Panc1 (cell line): Measurements from ENCODE around the gene SHF. TPM values are rescaled to one million over a fixed set of nuclear protein-coding genes. Genes with fewer than 3 reads are reported as not detected.

ENCODE experiments used
- ATAC-seq: fragments of 200-7000 bp; cut with Tn5 transposase; 2 replicates; pipeline ENCODE4 v1.9.1; 2020; ENCODE audit warnings: mild to moderate bottlenecking, moderate library complexity
- BruUV-seq: library from RNA; stranded (reverse); fragments of 400-500 nt; replicated peaks from 2 replicates; lab custom pipeline; 2021; lab: Mats Ljungman, UMichigan
- CTCF ChIA-PET: fragments of 300-600 bp; sonication (Branson Sonifier 250); formaldehyde crosslinking; loops from one replicate; lab custom pipeline; 2022; ENCODE audit warnings: antibody characterized with exemption; lab: Charles Lee
- POLR2A ChIA-PET: fragments of 300-600 bp; sonication (Branson Sonifier 250); formaldehyde crosslinking; loops from one replicate; lab custom pipeline; 2022; ENCODE audit warnings: antibody characterized with exemption; lab: Charles Lee
- DNase-seq: peaks from one replicate; pipeline ENCODE4 v3.0.0-alpha.2; 2010; ENCODE audit warnings: low read depth, low spot score
- H3K27ac ChIP-seq: 2 replicates; pipeline ENCODE4 v1.5.1; 2011; ENCODE audit warnings: mild to moderate bottlenecking, low read length, inconsistent platforms
- H3K27me3 ChIP-seq: fragments of 200-500 bp; sonication (Bioruptor generic); 2 replicates; pipeline ENCODE4 v1.6.0; 2014; ENCODE audit warnings: low read length, inconsistent platforms; ENCODE audit not compliant: control insufficient read depth, insufficient read depth
- H3K36me3 ChIP-seq: fragments of 200-500 bp; sonication (Bioruptor generic); 2 replicates; pipeline ENCODE4 v1.5.1; 2014; ENCODE audit warnings: inconsistent platforms, mild to moderate bottlenecking, low read length, moderate library complexity; ENCODE audit not compliant: control insufficient read depth, insufficient read depth
- H3K4me1 ChIP-seq: 2 replicates; pipeline ENCODE4 v1.5.1; 2011; ENCODE audit warnings: inconsistent platforms, mild to moderate bottlenecking, low read length, moderate library complexity; ENCODE audit not compliant: control insufficient read depth, insufficient read depth
- H3K4me3 ChIP-seq, 2 experiments: 2 replicates each; pipeline ENCODE4 v1.5.1; 2011 to 2012; ENCODE audit warnings: low read depth in 2 of 2, low read length in 2 of 2, mild to moderate bottlenecking in 2 of 2, inconsistent platforms in 1 of 2, moderate library complexity in 1 of 2
- H3K9me3 ChIP-seq: fragments of 200-500 bp; sonication (Bioruptor generic); 2 replicates; pipeline ENCODE4 v1.5.1; 2014; ENCODE audit warnings: low read depth, mild to moderate bottlenecking, inconsistent platforms, low read length, moderate library complexity; ENCODE audit not compliant: control insufficient read depth, insufficient read depth
- POLR2AphosphoS5 ChIP-seq: IDR thresholded peaks from 2 replicates; pipeline ENCODE4 v1.6.1; 2012; ENCODE audit warnings: mild to moderate bottlenecking, low read depth, low read length, moderate library complexity
- SIN3A ChIP-seq: IDR thresholded peaks from 2 replicates; pipeline ENCODE4 v1.6.1; 2012; ENCODE audit warnings: low read depth, mild to moderate bottlenecking, low read length, moderate library complexity, borderline replicate concordance; ENCODE audit not compliant: insufficient read depth
- TCF7L2 ChIP-seq: IDR thresholded peaks from 2 replicates; pipeline ENCODE4 v1.6.1; 2011; ENCODE audit warnings: mild to moderate bottlenecking, low read depth, low read length, inconsistent platforms
- in situ Hi-C: cut with HindIII; loops from 2 replicates; pipeline ENCODE4 v1.10.0; 2016; ENCODE audit warnings: low sequenced_read_pairs, low pct_unique_long_range_greater_than_20kb
- intact Hi-C: fragments of 100-400 bp; cut with micrococcal nuclease; formaldehyde crosslinking; loops from one replicate; pipeline ENCODE4 v1.10.0; 2022; ENCODE audit not compliant: unreplicated experiment
- total RNA-seq: library from RNA; stranded (reverse); gene quantifications from one replicate; pipeline ENCODE4 v1.2.1, GENCODE V29; 2021; ENCODE audit not compliant: unreplicated experiment
- TF ChIP-seq, protein P1 (sequence below), 2 experiments: IDR thresholded peaks; 2 replicates each; pipeline ENCODE4 v1.6.1; 2011 to 2012; ENCODE audit warnings: low read depth in 2 of 2, control low read depth in 1 of 2, low read length in 1 of 2, mild to moderate bottlenecking in 1 of 2, moderate library complexity in 1 of 2; ENCODE audit not compliant: insufficient read depth in 1 of 2
- TF ChIP-seq, protein P2 (sequence below): fragments of 450-650 bp; IDR thresholded peaks from 2 replicates; pipeline ENCODE4 v1.5.1; 2017; ENCODE audit warnings: mild to moderate bottlenecking

SHF gene
- total RNA-seq, 1 experiment from 2014 or later, result 3.0 TPM

DNA sequence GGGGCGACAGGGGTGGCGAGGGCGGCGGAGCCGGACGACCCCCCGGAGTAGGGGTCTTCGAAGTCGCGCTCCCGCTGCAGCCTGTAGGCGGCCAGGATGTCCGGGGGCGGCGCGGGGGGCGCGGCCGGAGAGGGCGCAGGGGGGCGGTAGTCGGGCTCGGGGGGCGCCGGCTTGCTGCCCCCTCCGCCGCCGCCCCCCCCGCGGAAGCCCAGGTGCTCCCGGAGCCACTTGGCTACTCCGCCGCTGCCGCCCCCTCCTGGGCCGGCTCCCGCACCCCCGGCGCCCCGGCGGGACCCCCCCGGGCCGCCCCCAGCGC is 230 bp downstream of the SHF start:
- POLR2A ChIA-PET, result no interaction called here
- Histone ChIP-seq H3K9me3 (no peaks in the 10 kb centered on the region), H3K36me3 (no peaks in the 10 kb centered on the region), H3K27ac (no peak overlapping the region), H3K4me3 (peak overlapping the region in 1 of 2 experiments; percentile 55; a peak in 3 of 4 replicates), H3K4me1 (no peaks in the 10 kb centered on the region; the same call in 1 of the 2 replicates), H3K27me3 (no peaks in the 10 kb centered on the region)
- TF ChIP-seq, protein P1, sequence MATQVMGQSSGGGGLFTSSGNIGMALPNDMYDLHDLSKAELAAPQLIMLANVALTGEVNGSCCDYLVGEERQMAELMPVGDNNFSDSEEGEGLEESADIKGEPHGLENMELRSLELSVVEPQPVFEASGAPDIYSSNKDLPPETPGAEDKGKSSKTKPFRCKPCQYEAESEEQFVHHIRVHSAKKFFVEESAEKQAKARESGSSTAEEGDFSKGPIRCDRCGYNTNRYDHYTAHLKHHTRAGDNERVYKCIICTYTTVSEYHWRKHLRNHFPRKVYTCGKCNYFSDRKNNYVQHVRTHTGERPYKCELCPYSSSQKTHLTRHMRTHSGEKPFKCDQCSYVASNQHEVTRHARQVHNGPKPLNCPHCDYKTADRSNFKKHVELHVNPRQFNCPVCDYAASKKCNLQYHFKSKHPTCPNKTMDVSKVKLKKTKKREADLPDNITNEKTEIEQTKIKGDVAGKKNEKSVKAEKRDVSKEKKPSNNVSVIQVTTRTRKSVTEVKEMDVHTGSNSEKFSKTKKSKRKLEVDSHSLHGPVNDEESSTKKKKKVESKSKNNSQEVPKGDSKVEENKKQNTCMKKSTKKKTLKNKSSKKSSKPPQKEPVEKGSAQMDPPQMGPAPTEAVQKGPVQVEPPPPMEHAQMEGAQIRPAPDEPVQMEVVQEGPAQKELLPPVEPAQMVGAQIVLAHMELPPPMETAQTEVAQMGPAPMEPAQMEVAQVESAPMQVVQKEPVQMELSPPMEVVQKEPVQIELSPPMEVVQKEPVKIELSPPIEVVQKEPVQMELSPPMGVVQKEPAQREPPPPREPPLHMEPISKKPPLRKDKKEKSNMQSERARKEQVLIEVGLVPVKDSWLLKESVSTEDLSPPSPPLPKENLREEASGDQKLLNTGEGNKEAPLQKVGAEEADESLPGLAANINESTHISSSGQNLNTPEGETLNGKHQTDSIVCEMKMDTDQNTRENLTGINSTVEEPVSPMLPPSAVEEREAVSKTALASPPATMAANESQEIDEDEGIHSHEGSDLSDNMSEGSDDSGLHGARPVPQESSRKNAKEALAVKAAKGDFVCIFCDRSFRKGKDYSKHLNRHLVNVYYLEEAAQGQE (IDR thresholded peaks at IDR 0.05; ENCODE audit: insufficient read depth in 1 of 2, low read depth in 2 of 2, low read length in 1 of 2), result no peak
- TF ChIP-seq, protein P2, sequence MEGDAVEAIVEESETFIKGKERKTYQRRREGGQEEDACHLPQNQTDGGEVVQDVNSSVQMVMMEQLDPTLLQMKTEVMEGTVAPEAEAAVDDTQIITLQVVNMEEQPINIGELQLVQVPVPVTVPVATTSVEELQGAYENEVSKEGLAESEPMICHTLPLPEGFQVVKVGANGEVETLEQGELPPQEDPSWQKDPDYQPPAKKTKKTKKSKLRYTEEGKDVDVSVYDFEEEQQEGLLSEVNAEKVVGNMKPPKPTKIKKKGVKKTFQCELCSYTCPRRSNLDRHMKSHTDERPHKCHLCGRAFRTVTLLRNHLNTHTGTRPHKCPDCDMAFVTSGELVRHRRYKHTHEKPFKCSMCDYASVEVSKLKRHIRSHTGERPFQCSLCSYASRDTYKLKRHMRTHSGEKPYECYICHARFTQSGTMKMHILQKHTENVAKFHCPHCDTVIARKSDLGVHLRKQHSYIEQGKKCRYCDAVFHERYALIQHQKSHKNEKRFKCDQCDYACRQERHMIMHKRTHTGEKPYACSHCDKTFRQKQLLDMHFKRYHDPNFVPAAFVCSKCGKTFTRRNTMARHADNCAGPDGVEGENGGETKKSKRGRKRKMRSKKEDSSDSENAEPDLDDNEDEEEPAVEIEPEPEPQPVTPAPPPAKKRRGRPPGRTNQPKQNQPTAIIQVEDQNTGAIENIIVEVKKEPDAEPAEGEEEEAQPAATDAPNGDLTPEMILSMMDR, result no peak; the same call in 1 of the 2 replicates
- TF ChIP-seq POLR2AphosphoS5, result no peak
- TF ChIP-seq TCF7L2, result no peak
- TF ChIP-seq SIN3A, result no peak
- ATAC-seq (no peak), DNase-seq (no peak)
- intact Hi-C loops, result no loop called here
- BruUV-seq, result no TSS peak
- CTCF ChIA-PET, result interaction anchor here (0.6 kb wide), 1 partner anchor 8 kb away, joined by 3 read pairs; no protein-coding TSS in a partner anchor
- in situ Hi-C loops, result no loop called here

DNA sequence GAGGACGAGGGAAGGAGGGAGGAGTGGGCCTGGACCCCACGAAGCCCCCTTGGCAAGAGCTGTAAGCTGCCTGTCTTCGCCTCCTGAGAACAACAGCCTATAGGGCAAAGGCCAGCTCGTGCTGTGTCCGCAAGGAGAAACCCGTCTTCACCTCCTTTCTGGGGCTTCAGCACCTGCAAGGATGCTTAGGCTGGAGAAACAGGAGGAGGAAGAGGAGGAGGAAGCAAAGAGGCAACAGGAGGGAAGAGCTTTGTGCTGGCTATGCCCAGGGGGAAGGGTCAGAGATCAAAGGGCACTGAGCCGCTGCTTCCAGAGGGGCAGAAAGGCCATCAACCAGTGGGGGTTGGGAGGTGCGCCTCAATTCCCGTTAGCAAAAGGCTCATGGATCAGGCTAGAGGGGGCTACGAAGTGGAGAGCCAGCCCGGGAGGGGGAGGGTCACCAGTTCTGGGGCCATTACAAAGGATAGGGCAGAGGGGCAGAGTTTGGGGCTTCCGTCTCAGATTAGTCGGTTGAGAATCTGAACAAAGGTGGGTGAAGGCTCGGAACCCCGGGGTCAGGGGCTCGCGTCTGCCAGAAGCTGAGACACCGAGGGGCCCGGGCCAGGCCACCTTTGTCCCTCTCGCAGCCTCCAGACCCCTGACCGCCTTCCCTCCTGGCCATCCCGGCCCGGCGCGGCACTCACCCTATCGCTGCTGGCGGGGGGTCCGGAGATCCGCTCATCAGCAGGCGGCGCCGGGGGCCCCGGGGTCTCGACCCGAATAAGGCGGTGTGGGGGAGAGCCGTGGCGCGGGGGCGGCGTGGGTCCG is 792 bp downstream of the SHF start:
- no peaks in the 10 kb centered on the region for H3K36me3 ChIP-seq
- no peaks in the 10 kb centered on the region; the same call in 1 of the 2 replicates for H3K4me1 ChIP-seq
- ChIA-PET POLR2A (interaction anchor here (0.6 kb wide), 1 partner anchor 61 kb away, joined by 7 read pairs; no protein-coding TSS in a partner anchor), CTCF (interaction anchor here (0.9 to 1.0 kb wide), 2 partner anchors 11 to 24 kb away, joined by 3 to 4 read pairs; no protein-coding TSS in a partner anchor)
- no peaks in the 10 kb centered on the region for H3K9me3 ChIP-seq
- DNase-seq (no peak), ATAC-seq (no peak)
- no TSS peak for BruUV-seq
- H3K27me3 ChIP-seq, result no peaks in the 10 kb centered on the region
- H3K27ac ChIP-seq, result no peak overlapping the region
- intact Hi-C loops, result no loop called here
- peak overlapping the region in 1 of 2 experiments; percentile 55; a peak in 1 of 4 replicates for H3K4me3 ChIP-seq
- in situ Hi-C loops, result no loop called here
- TF ChIP-seq TCF7L2, result peak; percentile 59
- TF ChIP-seq, protein P1 (IDR thresholded peaks at IDR 0.05; ENCODE audit: insufficient read depth in 1 of 2, low read depth in 2 of 2, low read length in 1 of 2), result no peak
- no peak for TF ChIP-seq POLR2AphosphoS5
- TF ChIP-seq, protein P2, result no peak
